C4-2B (cell line): Measurements from ENCODE around the gene GARIN3.

ENCODE experiments used
- H3K27ac ChIP-seq: fragments of 450-650 bp; 2 replicates; pipeline ENCODE4 v1.5.1; 2017
- CTCF ChIP-seq: fragments of 450-650 bp; conservative IDR thresholded peaks from 2 replicates; pipeline ENCODE4 v1.5.1; 2017; ENCODE audit warnings: mild to moderate bottlenecking
- ZFX ChIP-seq: fragments of 450-650 bp; IDR thresholded peaks from 2 replicates; pipeline ENCODE4 v1.6.1; 2017

GARIN3 gene

DNA sequence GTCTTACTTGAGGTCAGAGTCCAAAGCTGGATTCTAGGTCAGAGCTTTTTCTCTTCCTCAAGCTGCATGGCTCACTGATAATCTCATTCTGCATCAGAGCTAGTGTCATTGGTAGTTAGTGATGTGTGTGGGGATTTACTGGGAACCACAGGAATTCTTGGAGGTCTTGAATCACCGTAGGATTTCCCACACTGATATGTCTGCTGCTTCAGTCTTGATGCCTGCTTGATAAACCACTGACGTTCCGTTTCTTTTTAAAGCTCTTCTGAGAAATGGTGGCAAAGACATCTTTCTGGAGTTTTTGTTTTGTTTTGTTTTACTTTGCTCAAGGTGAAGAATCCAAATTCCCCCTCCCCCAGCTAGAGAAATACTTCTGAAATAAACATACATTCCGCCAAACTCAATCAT, 1.2 kb upstream of the GARIN3 start:
- H3K27ac ChIP-seq, result no peak overlapping the region
- TF ChIP-seq ZFX, result no peak
- TF ChIP-seq CTCF, result no peak

- TF ChIP-seq CTCF (no peak), ZFX (no peak)
- no peak overlapping the region for H3K27ac ChIP-seq
Measured at GRCh38 chr5:157165668-157166067, 396 bp downstream of the GARIN3 start.

GRCh38 chr5:157165261-157165660, 803 bp downstream of the GARIN3 start:
- TF ChIP-seq CTCF, result no peak
- no peak for TF ChIP-seq ZFX
- H3K27ac ChIP-seq, result no peak overlapping the region

GRCh38 chr5:157164521-157164920, 1.5 kb downstream of the GARIN3 start:
- TF ChIP-seq CTCF (no peak), ZFX (no peak)
- no peak overlapping the region for H3K27ac ChIP-seq

- TF ChIP-seq CTCF, result no peak
- no peak for TF ChIP-seq ZFX
- H3K27ac ChIP-seq, result no peak overlapping the region
Measured at GRCh38 chr5:157162919-157163510, 3.0 kb downstream of the GARIN3 start.

GRCh38 chr5:157161996-157162395, 4.1 kb downstream of the GARIN3 start:
- TF ChIP-seq ZFX (no peak), CTCF (no peak)
- no peak overlapping the region for H3K27ac ChIP-seq

DNA sequence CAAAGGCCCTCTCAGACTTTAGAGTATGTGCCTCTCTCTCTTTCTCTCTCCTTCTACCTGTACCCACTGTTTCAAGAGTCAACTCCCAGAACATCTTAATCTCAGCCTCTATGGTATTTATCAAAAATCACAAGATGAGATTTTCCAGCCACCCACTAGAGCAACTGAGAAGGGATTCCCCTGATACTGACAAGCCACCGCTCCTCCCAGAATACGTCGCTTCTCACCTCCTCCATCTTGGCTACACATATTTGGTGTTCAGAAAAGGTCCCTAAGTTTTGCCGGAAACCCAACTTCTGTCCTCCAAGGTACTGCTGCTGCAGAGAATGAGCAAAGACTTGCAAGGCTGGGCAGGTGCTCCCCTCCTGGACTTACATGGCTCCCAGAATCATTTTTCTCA, 6.1 kb downstream of the GARIN3 start:
- TF ChIP-seq CTCF (no peak), ZFX (no peak)
- H3K27ac ChIP-seq, result no peak overlapping the region
